Right lobe of liver (tissue), 4 donors: ENCODE results near the gene VAV3.

Experiments
- POLR2A ChIP-seq: fragments of 450-650 bp; IDR thresholded peaks from one replicate; pipeline ENCODE4 v1.6.1; 2017; ENCODE audit warnings: antibody characterized with exemption, mild to moderate bottlenecking
- TF ChIP-seq, protein P1 (sequence below), 4 donors: fragments of 200-600 bp in 3 of 4; fragments of 450-650 bp in 1 of 4; IDR thresholded peaks; one replicate each; pipeline versions ENCODE4 v1.5.1 to v1.8.0; 2016 to 2022; ENCODE audit warnings: antibody characterized with exemption in 4 of 4, mild to moderate bottlenecking in 2 of 4
- donor health status: DM: no; HTN: no; CAD: no.
- donor health status: DM: no; HTN: no; CAD: no.
- donor health status: DM: no; HTN: yes; CAD: no.

DNA sequence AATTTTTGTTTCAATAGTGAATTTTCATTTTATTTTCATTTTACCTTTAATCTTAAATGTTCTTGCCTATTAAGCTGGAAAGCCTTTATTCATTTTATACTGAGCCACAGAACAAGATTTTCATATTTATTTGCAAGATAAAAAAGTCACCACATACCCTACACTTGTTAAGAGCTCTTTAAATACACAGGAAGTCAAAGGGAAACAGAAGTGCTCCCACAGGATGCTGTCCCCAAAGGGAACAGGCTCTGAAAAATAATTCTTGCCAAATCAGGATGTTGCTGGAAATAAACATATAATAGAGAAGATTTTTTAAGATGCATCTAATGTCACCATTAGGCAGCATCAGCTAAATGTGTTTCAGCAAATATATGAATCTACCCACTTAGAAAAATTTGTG, 113.6 kb downstream of the VAV3 start:
- TF ChIP-seq, protein P1, sequence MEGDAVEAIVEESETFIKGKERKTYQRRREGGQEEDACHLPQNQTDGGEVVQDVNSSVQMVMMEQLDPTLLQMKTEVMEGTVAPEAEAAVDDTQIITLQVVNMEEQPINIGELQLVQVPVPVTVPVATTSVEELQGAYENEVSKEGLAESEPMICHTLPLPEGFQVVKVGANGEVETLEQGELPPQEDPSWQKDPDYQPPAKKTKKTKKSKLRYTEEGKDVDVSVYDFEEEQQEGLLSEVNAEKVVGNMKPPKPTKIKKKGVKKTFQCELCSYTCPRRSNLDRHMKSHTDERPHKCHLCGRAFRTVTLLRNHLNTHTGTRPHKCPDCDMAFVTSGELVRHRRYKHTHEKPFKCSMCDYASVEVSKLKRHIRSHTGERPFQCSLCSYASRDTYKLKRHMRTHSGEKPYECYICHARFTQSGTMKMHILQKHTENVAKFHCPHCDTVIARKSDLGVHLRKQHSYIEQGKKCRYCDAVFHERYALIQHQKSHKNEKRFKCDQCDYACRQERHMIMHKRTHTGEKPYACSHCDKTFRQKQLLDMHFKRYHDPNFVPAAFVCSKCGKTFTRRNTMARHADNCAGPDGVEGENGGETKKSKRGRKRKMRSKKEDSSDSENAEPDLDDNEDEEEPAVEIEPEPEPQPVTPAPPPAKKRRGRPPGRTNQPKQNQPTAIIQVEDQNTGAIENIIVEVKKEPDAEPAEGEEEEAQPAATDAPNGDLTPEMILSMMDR (IDR thresholded peaks at IDR 0.05) = no peak
- no peak for TF ChIP-seq POLR2A
